Natural killer cell (primary cell): ENCODE data around the gene MACROD2. TPM values are rescaled to one million over a fixed set of nuclear protein-coding genes. Genes with fewer than 3 reads are reported as not detected.

ENCODE experiments used
- ATAC-seq, 3 donors: fragments of 150-1000 bp in 2 of 3; fragments of 200-7000 bp in 1 of 3; cut with Tn5 transposase; 1 replicate in 1 of 3; 2 replicates in 2 of 3; pipeline ENCODE4 v1.10.0; 2021; ENCODE audit warnings: mild to moderate bottlenecking in 2 of 3, moderate library complexity in 2 of 3
- DNase-seq, 2 donors: peaks; one replicate each; pipeline versions ENCODE4 v3.0.0 to v3.0.0-alpha.2; 2013 to 2021; ENCODE audit warnings: mixed read lengths in 1 of 2
- H3K27ac ChIP-seq: one replicate; pipeline ENCODE4 v1.5.1; 2013; ENCODE audit warnings: mild to moderate bottlenecking, low read length
- H3K27me3 ChIP-seq: one replicate; pipeline ENCODE4 v1.6.1; 2013; ENCODE audit warnings: low read length; ENCODE audit not compliant: control insufficient read depth, insufficient read depth
- H3K36me3 ChIP-seq: one replicate; pipeline ENCODE4 v1.6.1; 2013; ENCODE audit warnings: low read length; ENCODE audit not compliant: control insufficient read depth, insufficient read depth
- H3K4me1 ChIP-seq: one replicate; pipeline ENCODE4 v1.6.1; 2013; ENCODE audit warnings: low read length; ENCODE audit not compliant: control insufficient read depth, insufficient read depth
- H3K4me3 ChIP-seq: one replicate; pipeline ENCODE4 v1.5.1; 2013; ENCODE audit warnings: low read length
- H3K9me3 ChIP-seq: one replicate; pipeline ENCODE4 v1.6.1; 2013; ENCODE audit warnings: low read length; ENCODE audit not compliant: control insufficient read depth, insufficient read depth
- H3K27ac Mint-ChIP-seq, 2 donors: one replicate each; pipeline ENCODE4 v1.8.0; 2022; ENCODE audit warnings: mild to moderate bottlenecking in 2 of 2, mixed read lengths in 2 of 2, moderate library complexity in 1 of 2
- H3K27me3 Mint-ChIP-seq, 2 donors: one replicate each; pipeline ENCODE4 v1.8.0; 2022; ENCODE audit warnings: low read depth in 2 of 2, mixed read lengths in 2 of 2
- H3K36me3 Mint-ChIP-seq: one replicate; pipeline ENCODE4 v1.8.0; 2022; ENCODE audit warnings: mixed read lengths
- H3K4me1 Mint-ChIP-seq, 2 donors: one replicate each; pipeline ENCODE4 v1.8.0; 2022; ENCODE audit warnings: mixed read lengths in 2 of 2
- H3K4me3 Mint-ChIP-seq: one replicate; pipeline ENCODE4 v1.8.0; 2022; ENCODE audit warnings: mild to moderate bottlenecking, moderate library complexity, mixed read lengths
- H3K9me3 Mint-ChIP-seq, 2 donors: one replicate each; pipeline ENCODE4 v1.8.0; 2022; ENCODE audit warnings: mixed read lengths in 2 of 2
- CTCF ChIP-seq: fragments of 200-600 bp; IDR thresholded peaks from one replicate; pipeline ENCODE4 v1.8.0; 2022; ENCODE audit warnings: antibody characterized with exemption
- WGBS: methylation state at CpG from one replicate; pipeline ENCODE4 v1.1.7; 2013; ENCODE audit warnings: missing lambda C conversion rate; ENCODE audit not compliant: insufficient coverage; 5-methylcytosine and 5-hydroxymethylcytosine counted together
- intact Hi-C: fragments of 100-400 bp; cut with micrococcal nuclease; formaldehyde crosslinking; loops from one replicate; pipeline ENCODE4 v1.14.2; 2022
- total RNA-seq, 4 donors: library from RNA; stranded (reverse); fragments of 120-200 nt in 1 of 4; gene quantifications; one replicate each; pipeline versions ENCODE4 v1.2.3 to v1.2.4, GENCODE V29; 2013 to 2022

The MACROD2 gene
- total RNA-seq, 3 donors from 2014 or later (not counting 1 experiment from before 2014, with no cell fraction given): 0.19 to 0.88 TPM; not detected in 1

- WGBS: 60% methylated on average over 1 of the region's 1 CpG
- intact Hi-C loops: no loop called here
Measured at GRCh38 chr20:14727485-14728150, 732.3 kb downstream of the MACROD2 start.

GRCh38 chr20:14729390-14729789 is 734.1 kb downstream of the MACROD2 start:
- Histone ChIP-seq H3K4me1 (no peaks in the 10 kb centered on the region), H3K27me3 (no peaks in the 10 kb centered on the region), H3K27ac (no peak overlapping the region), H3K36me3 (no peaks in the 10 kb centered on the region), H3K9me3 (no peaks in the 10 kb centered on the region), H3K4me3 (no peak overlapping the region)
- no peak for TF ChIP-seq CTCF
- no peak overlapping the region for H3K27ac Mint-ChIP-seq
- no peaks in the 10 kb centered on the region for H3K4me1 Mint-ChIP-seq
- peaks cover 13% of the 10 kb centered on the region in 2 donors for H3K9me3 Mint-ChIP-seq
- H3K36me3 Mint-ChIP-seq: no peaks in the 10 kb centered on the region
- no peak for DNase-seq
- H3K4me3 Mint-ChIP-seq: no peak overlapping the region
- H3K27me3 Mint-ChIP-seq: no peaks in the 10 kb centered on the region
- no peak for ATAC-seq
- intact Hi-C loops: no loop called here
- WGBS: 56% methylated on average over 1 of the region's 3 CpGs

More at GRCh38 chr20:14727485-14728150, 732.3 kb downstream of the MACROD2 start:
- Histone ChIP-seq H3K36me3 (no peaks in the 10 kb centered on the region), H3K9me3 (no peaks in the 10 kb centered on the region), H3K27me3 (no peaks in the 10 kb centered on the region), H3K27ac (no peak overlapping the region), H3K4me1 (no peaks in the 10 kb centered on the region), H3K4me3 (no peak overlapping the region)
- Mint-ChIP-seq H3K4me1 (no peaks in the 10 kb centered on the region), H3K27me3 (no peaks in the 10 kb centered on the region), H3K9me3 (peaks cover 13 to 15% of the 10 kb centered on the region in 2 donors), H3K36me3 (no peaks in the 10 kb centered on the region), H3K27ac (no peak overlapping the region), H3K4me3 (no peak overlapping the region)
- TF ChIP-seq CTCF: no peak
- ATAC-seq: no peak
- DNase-seq: no peak

GRCh38 chr20:14732343-14732742 is 737.0 kb downstream of the MACROD2 start:
- Histone ChIP-seq H3K36me3 (no peaks in the 10 kb centered on the region), H3K4me3 (no peak overlapping the region), H3K27ac (no peak overlapping the region), H3K4me1 (no peaks in the 10 kb centered on the region), H3K9me3 (no peaks in the 10 kb centered on the region), H3K27me3 (no peaks in the 10 kb centered on the region)
- Mint-ChIP-seq H3K27ac (no peak overlapping the region), H3K36me3 (no peaks in the 10 kb centered on the region), H3K4me3 (no peak overlapping the region), H3K27me3 (no peaks in the 10 kb centered on the region), H3K4me1 (no peaks in the 10 kb centered on the region), H3K9me3 (peaks cover 13 to 15% of the 10 kb centered on the region in 2 donors)
- intact Hi-C loops: no loop called here
- DNase-seq (no peak), ATAC-seq (no peak)
- no peak for TF ChIP-seq CTCF
- 87% methylated on average over 3 of the region's 3 CpGs for WGBS

- no peak overlapping the region for H3K4me3 ChIP-seq
- H3K4me1 ChIP-seq: no peaks in the 10 kb centered on the region
- H3K9me3 ChIP-seq: no peaks in the 10 kb centered on the region
- no peak overlapping the region for H3K4me3 Mint-ChIP-seq
- no peak overlapping the region for H3K27ac Mint-ChIP-seq
- no peak overlapping the region for H3K27ac ChIP-seq
- DNase-seq (no peak), ATAC-seq (no peak)
- H3K36me3 ChIP-seq: no peaks in the 10 kb centered on the region
- no peaks in the 10 kb centered on the region for H3K36me3 Mint-ChIP-seq
- WGBS: no CpG with 5 or more reads among the region's 1 CpG
- H3K9me3 Mint-ChIP-seq: peaks cover 15% of the 10 kb centered on the region in 2 donors
- no peaks in the 10 kb centered on the region for H3K27me3 ChIP-seq
- no peaks in the 10 kb centered on the region for H3K4me1 Mint-ChIP-seq
- TF ChIP-seq CTCF: no peak
- intact Hi-C loops: no loop called here
- no peaks in the 10 kb centered on the region for H3K27me3 Mint-ChIP-seq
Measured at GRCh38 chr20:14732996-14733395, 737.7 kb downstream of the MACROD2 start.
